Upper lobe of left lung (tissue), 6 donors: ENCODE measurements around the gene CCDC78. TPM values are rescaled to one million over a fixed set of nuclear protein-coding genes. Genes with fewer than 3 reads are reported as not detected.

Experiments used
- ATAC-seq, 2 donors: fragments of 200-7000 bp; cut with Tn5 transposase; one replicate each; pipeline ENCODE4 v1.9.1; 2022; ENCODE audit warnings: mild to moderate bottlenecking in 2 of 2, moderate library complexity in 2 of 2; ENCODE audit not compliant: low FRiP score in 2 of 2
- DNase-seq, 2 donors: peaks; one replicate each; pipeline ENCODE4 v3.0.0-alpha.2; 2019 to 2020
- H3K27ac ChIP-seq, 4 donors: fragments of 200-600 bp; sonication (generic); one replicate each; pipeline ENCODE4 v1.5.1; 2016 to 2019
- H3K27me3 ChIP-seq, 4 donors: fragments of 200-600 bp; sonication (generic); one replicate each; pipeline ENCODE4 v1.5.1; 2017 to 2019
- H3K36me3 ChIP-seq, 4 donors: fragments of 200-600 bp; sonication (generic); one replicate each; pipeline ENCODE4 v1.5.1; 2016 to 2019
- H3K4me1 ChIP-seq, 4 donors: fragments of 200-600 bp; sonication (generic); one replicate each; pipeline ENCODE4 v1.5.1; 2018 to 2019
- H3K4me3 ChIP-seq, 4 donors: fragments of 200-600 bp; sonication (generic); one replicate each; pipeline ENCODE4 v1.5.1; 2017 to 2019; ENCODE audit warnings: mild to moderate bottlenecking in 2 of 4, moderate library complexity in 1 of 4
- H3K9me3 ChIP-seq, 4 donors: fragments of 200-600 bp; sonication (generic); one replicate each; pipeline ENCODE4 v1.5.1; 2018 to 2019
- CTCF ChIP-seq, 6 experiments: fragments of 450-650 bp in 4 of 6; fragments of 200-600 bp in 2 of 6; sonication (generic) in 2 of 6; IDR thresholded peaks; one replicate each; pipeline ENCODE4 v1.5.1; 2016 to 2019; ENCODE audit warnings: antibody characterized with exemption in 6 of 6
- EP300 ChIP-seq, 4 donors: sonication (generic); formaldehyde crosslinking; IDR thresholded peaks; one replicate each; pipeline ENCODE4 v1.5.1; 2017; ENCODE audit warnings: antibody characterized with exemption in 4 of 4, control low read depth in 2 of 4
- POLR2A ChIP-seq, 4 donors: fragments of 450-650 bp; IDR thresholded peaks; one replicate each; pipeline ENCODE4 v1.5.1; 2016 to 2017; ENCODE audit warnings: antibody characterized with exemption in 4 of 4, mild to moderate bottlenecking in 2 of 4
- POLR2AphosphoS5 ChIP-seq, 2 donors: sonication (generic); formaldehyde crosslinking; IDR thresholded peaks; one replicate each; pipeline ENCODE4 v1.5.1; 2017; ENCODE audit warnings: antibody characterized with exemption in 2 of 2
- WGBS, 2 donors: methylation state at CpG; one replicate each; pipeline ENCODE4 v1.1.5; 2017 to 2018; 5-methylcytosine and 5-hydroxymethylcytosine counted together
- total RNA-seq, 6 donors: library from RNA; depleted of rRNA in 4 of 6; stranded (reverse); fragments of >200 nt in 4 of 6; gene quantifications; one replicate each; pipeline versions ENCODE4 v1.1.0 to v1.2.1, GENCODE V29; 2016 to 2021
- donor health status: DM: no; HTN: no; CAD: no; lungs with moderate emphysema.
- donor health status: DM: no; HTN: yes; CAD: no; lungs with severe emphysema.

CCDC78 gene
- total RNA-seq, 6 donors from 2014 or later, result 3.5 to 69.1 (median 23.3) TPM

DNA sequence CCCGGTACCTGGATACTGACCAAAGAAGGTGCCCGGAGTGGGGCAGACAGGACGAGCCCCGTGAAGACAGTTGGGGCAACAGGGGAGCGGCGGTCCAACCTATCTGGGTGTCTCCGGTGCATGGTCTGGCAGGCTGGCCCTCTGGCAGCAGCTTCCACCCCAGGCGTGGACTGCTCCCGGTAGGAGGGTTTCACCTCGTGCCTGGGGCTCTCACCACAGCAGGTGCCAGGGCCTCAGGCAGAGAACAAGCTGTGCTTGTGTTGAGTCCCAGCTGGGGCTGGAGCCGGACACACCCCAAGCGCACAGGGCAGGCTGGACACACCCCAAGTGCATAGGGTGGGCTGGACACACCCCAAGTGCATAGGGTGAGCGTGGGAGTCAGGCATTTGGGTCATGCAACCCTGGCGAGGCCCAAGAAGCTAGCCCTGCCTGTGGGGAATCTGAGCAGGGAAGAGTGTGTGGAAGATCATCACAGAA, 19.1 kb downstream of the CCDC78 start:
- TF ChIP-seq EP300 (IDR thresholded peaks at IDR 0.05) (no peak), POLR2AphosphoS5 (IDR thresholded peaks at IDR 0.05) (no peak), POLR2A (IDR thresholded peaks at IDR 0.05) (no peak), CTCF (IDR thresholded peaks at IDR 0.05) (no peak)
- no peak overlapping the region for H3K27ac ChIP-seq
- peak in 1 of 2 donors; percentile 67 for DNase-seq
- H3K4me3 ChIP-seq, result no peak overlapping the region
- H3K36me3 ChIP-seq, result no peaks in the 10 kb centered on the region
- WGBS, 2 donors, result 54% methylated on average over 14 of the region's 14 CpGs; no CpG with 5 or more reads in 1 of the 2 donors
- H3K27me3 ChIP-seq, result peaks cover 5 to 80% (median 42%) of the 10 kb centered on the region in 4 donors
- no peaks in the 10 kb centered on the region for H3K9me3 ChIP-seq
- no peak for ATAC-seq
- peaks cover 7 to 27% (median 10%) of the 10 kb centered on the region in 4 donors for H3K4me1 ChIP-seq

GRCh38 chr16:706189-707061, 19.8 kb downstream of the CCDC78 start:
- ATAC-seq, result no peak
- peak overlapping the region in 1 of 4 donors; percentile 15 for H3K4me3 ChIP-seq
- WGBS, 2 donors, result 1 to 8% methylated on average over 13 to 33 of the region's 49 CpGs

GRCh38 chr16:705431-706188, 20.6 kb downstream of the CCDC78 start, which contains the start of gene FBXL16:
Gene FBXL16 (minus strand): TSS chr16:705801. CDS start chr16:697405, 8,396 bp downstream.
- DNase-seq (peak in 1 of 2 donors; percentile 83), ATAC-seq (no peak)
- Histone ChIP-seq H3K27me3 (peaks cover 6 to 89% (median 46%) of the 10 kb centered on the region in 4 donors), H3K9me3 (no peaks in the 10 kb centered on the region), H3K27ac (no peak within 1 kb of the TSS), H3K4me3 (peak within 1 kb of the TSS in 2 of 4 donors; percentile 15 to 23), H3K36me3 (no peaks in the 10 kb centered on the region), H3K4me1 (peaks cover 5 to 27% (median 8%) of the 10 kb centered on the region in 4 donors)
- TF ChIP-seq POLR2A (IDR thresholded peaks at IDR 0.05) (no peak), EP300 (IDR thresholded peaks at IDR 0.05) (no peak), CTCF (IDR thresholded peaks at IDR 0.05) (no peak), POLR2AphosphoS5 (IDR thresholded peaks at IDR 0.05) (no peak)
- WGBS, 2 donors, result 0% methylated on average over 10 of the region's 115 CpGs; no CpG with 5 or more reads in 1 of the 2 donors

More at GRCh38 chr16:706189-707061, 19.8 kb downstream of the CCDC78 start:
- H3K9me3 ChIP-seq, result no peaks in the 10 kb centered on the region
- peak in 1 of 2 donors; percentile 66 for DNase-seq
- H3K4me1 ChIP-seq, result peaks cover 5 to 21% (median 6%) of the 10 kb centered on the region in 4 donors
- peaks cover 6 to 86% (median 43%) of the 10 kb centered on the region in 4 donors for H3K27me3 ChIP-seq
- H3K27ac ChIP-seq, result no peak overlapping the region
- TF ChIP-seq POLR2AphosphoS5 (IDR thresholded peaks at IDR 0.05), result no peak
- no peak for TF ChIP-seq EP300 (IDR thresholded peaks at IDR 0.05)
- no peak for TF ChIP-seq CTCF (IDR thresholded peaks at IDR 0.05)
- no peak for TF ChIP-seq POLR2A (IDR thresholded peaks at IDR 0.05)
- no peaks in the 10 kb centered on the region for H3K36me3 ChIP-seq

GRCh38 chr16:704552-705380, 21.5 kb downstream of the CCDC78 start:
- Histone ChIP-seq H3K27ac (no peak overlapping the region), H3K4me3 (peak overlapping the region in 1 of 4 donors; percentile 15), H3K9me3 (no peaks in the 10 kb centered on the region), H3K4me1 (peaks cover 5 to 30% (median 8%) of the 10 kb centered on the region in 4 donors), H3K27me3 (peaks cover 6 to 89% (median 49%) of the 10 kb centered on the region in 4 donors), H3K36me3 (no peaks in the 10 kb centered on the region)
- ATAC-seq (no peak), DNase-seq (peak in 1 of 2 donors; percentile 73)
- TF ChIP-seq POLR2A (IDR thresholded peaks at IDR 0.05), result no peak
- TF ChIP-seq CTCF (IDR thresholded peaks at IDR 0.05), result no peak
- TF ChIP-seq EP300 (IDR thresholded peaks at IDR 0.05), result no peak
- TF ChIP-seq POLR2AphosphoS5 (IDR thresholded peaks at IDR 0.05), result no peak
- 22% methylated on average over 23 of the region's 50 CpGs; no CpG with 5 or more reads in 1 of the 2 donors for WGBS, 2 donors
